Loucy (cell line): Measurements from ENCODE around the gene ZNF771.

Source experiments
- EZH2phosphoT487 ChIP-seq: fragments of 200-600 bp; IDR thresholded peaks from 2 replicates; pipeline ENCODE4 v1.6.1; 2018; ENCODE audit warnings: antibody characterized with exemption, mild to moderate bottlenecking, moderate library complexity, borderline replicate concordance
- TF ChIP-seq, protein P1 (sequence below): fragments of 200-600 bp; sonication (generic); conservative IDR thresholded peaks from 2 replicates; pipeline ENCODE4 v1.5.1; 2014; ENCODE audit warnings: mild to moderate bottlenecking, antibody characterized with exemption, low read length

- TF ChIP-seq, protein P1, sequence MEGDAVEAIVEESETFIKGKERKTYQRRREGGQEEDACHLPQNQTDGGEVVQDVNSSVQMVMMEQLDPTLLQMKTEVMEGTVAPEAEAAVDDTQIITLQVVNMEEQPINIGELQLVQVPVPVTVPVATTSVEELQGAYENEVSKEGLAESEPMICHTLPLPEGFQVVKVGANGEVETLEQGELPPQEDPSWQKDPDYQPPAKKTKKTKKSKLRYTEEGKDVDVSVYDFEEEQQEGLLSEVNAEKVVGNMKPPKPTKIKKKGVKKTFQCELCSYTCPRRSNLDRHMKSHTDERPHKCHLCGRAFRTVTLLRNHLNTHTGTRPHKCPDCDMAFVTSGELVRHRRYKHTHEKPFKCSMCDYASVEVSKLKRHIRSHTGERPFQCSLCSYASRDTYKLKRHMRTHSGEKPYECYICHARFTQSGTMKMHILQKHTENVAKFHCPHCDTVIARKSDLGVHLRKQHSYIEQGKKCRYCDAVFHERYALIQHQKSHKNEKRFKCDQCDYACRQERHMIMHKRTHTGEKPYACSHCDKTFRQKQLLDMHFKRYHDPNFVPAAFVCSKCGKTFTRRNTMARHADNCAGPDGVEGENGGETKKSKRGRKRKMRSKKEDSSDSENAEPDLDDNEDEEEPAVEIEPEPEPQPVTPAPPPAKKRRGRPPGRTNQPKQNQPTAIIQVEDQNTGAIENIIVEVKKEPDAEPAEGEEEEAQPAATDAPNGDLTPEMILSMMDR = no peak
- no peak for TF ChIP-seq EZH2phosphoT487
Measured at GRCh38 chr16:30372038-30372712, 35.2 kb upstream of the ZNF771 start.
